Globus pallidus (tissue), 1 donor: Measurements from ENCODE around the gene TES.
"Not testable (repeated sequence)": the region's sequence is repeated elsewhere in the genome, so short reads cannot be mapped to it uniquely, and the experiment has no call there.

Experiments
- DNase-seq: peaks from one replicate; pipeline ENCODE4 v3.0.0-alpha.2; 2015; ENCODE audit warnings: low spot score

The TES gene

GRCh38 chr7:116290740-116291139 lies 80.4 kb downstream of the TES start:
- DNase-seq: no peak

- DNase-seq: no peak
Observed at GRCh38 chr7:116291937-116292336, 81.6 kb downstream of the TES start.

GRCh38 chr7:116292381-116292780 lies 82.0 kb downstream of the TES start:
- DNase-seq: no peak

GRCh38 chr7:116293139-116293538 lies 82.8 kb downstream of the TES start:
- no peak for DNase-seq

- DNase-seq: no peak
Observed at GRCh38 chr7:116293633-116294032, 83.3 kb downstream of the TES start.

GRCh38 chr7:116295903-116296302 lies 85.6 kb downstream of the TES start:
- not testable (repeated sequence) for DNase-seq

- DNase-seq: no peak
Observed at GRCh38 chr7:116298055-116298454, 87.7 kb downstream of the TES start.

GRCh38 chr7:116298576-116298975 lies 88.2 kb downstream of the TES start:
- DNase-seq: no peak

GRCh38 chr7:116305485-116306408 lies 95.4 kb downstream of the TES start:
- DNase-seq: no peak

GRCh38 chr7:116306409-116307048 lies 96.2 kb downstream of the TES start:
- no peak for DNase-seq

- no peak for DNase-seq
Observed at GRCh38 chr7:116307253-116307652, 96.9 kb downstream of the TES start.
